ENCODE results near the gene CEP57L1. TPM values are rescaled to one million over a fixed set of nuclear protein-coding genes. Genes with fewer than 3 reads are reported as not detected.
"Not testable (repeated sequence)": the region's sequence is repeated elsewhere in the genome, so short reads cannot be mapped to it uniquely, and the experiment has no call there.

CEP57L1 gene
- polyA plus RNA-seq, 6 donors from 2014 or later: 6.7 to 14.3 (median 9.5) TPM

GRCh38 chr6:109102762-109103161 lies 7.5 kb downstream of the CEP57L1 start:
- DNase-seq (no peak), ATAC-seq (ENCODE audit: low read depth in 2 of 2) (no peak)
- peaks cover 0 to 6% of the 10 kb centered on the region in 2 donors for H3K36me3 Mint-ChIP-seq
- H3K4me3 Mint-ChIP-seq: no peak overlapping the region
- no peaks in the 10 kb centered on the region for H3K27me3 Mint-ChIP-seq
- H3K4me1 Mint-ChIP-seq: peaks cover 0 to 5% (median 0%) of the 10 kb centered on the region in 3 donors
- H3K27ac Mint-ChIP-seq: no peak overlapping the region
- H3K9me3 Mint-ChIP-seq: no peaks in the 10 kb centered on the region

- Mint-ChIP-seq H3K9me3 (no peaks in the 10 kb centered on the region), H3K4me1 (peaks cover 0 to under 1% (median 0%) of the 10 kb centered on the region in 3 donors), H3K36me3 (peaks cover 0 to 3% of the 10 kb centered on the region in 2 donors), H3K27ac (no peak overlapping the region), H3K4me3 (no peak overlapping the region), H3K27me3 (no peaks in the 10 kb centered on the region)
- no peak for DNase-seq
- ATAC-seq (ENCODE audit: low read depth in 2 of 2): no peak
These were observed 8.6 kb downstream of the CEP57L1 start for GRCh38 chr6:109103942-109104341.

GRCh38 chr6:109104512-109104911 lies 9.2 kb downstream of the CEP57L1 start:
- Mint-ChIP-seq H3K27ac (no peak overlapping the region), H3K4me3 (no peak overlapping the region), H3K36me3 (no peaks in the 10 kb centered on the region), H3K27me3 (no peaks in the 10 kb centered on the region), H3K4me1 (no peaks in the 10 kb centered on the region), H3K9me3 (no peaks in the 10 kb centered on the region)
- no peak for ATAC-seq (ENCODE audit: low read depth in 2 of 2)
- no peak for DNase-seq

- no peak overlapping the region for H3K4me3 Mint-ChIP-seq
These were observed 10.4 kb downstream of the CEP57L1 start for GRCh38 chr6:109105681-109106080.

GRCh38 chr6:109109663-109110062 lies 14.4 kb downstream of the CEP57L1 start:
- H3K9me3 Mint-ChIP-seq; H3K27me3 Mint-ChIP-seq; H3K36me3 Mint-ChIP-seq; H3K4me3 Mint-ChIP-seq; DNase-seq; ATAC-seq (ENCODE audit: low read depth in 2 of 2); H3K27ac Mint-ChIP-seq: not testable (repeated sequence)
- peaks cover 13 to 17% (median 15%) of the 10 kb centered on the region in 3 donors for H3K4me1 Mint-ChIP-seq

More at GRCh38 chr6:109105681-109106080, 10.4 kb downstream of the CEP57L1 start:
- H3K36me3 Mint-ChIP-seq: no peaks in the 10 kb centered on the region
- peaks cover 0 to under 1% (median 0%) of the 10 kb centered on the region in 3 donors for H3K4me1 Mint-ChIP-seq
- no peak for DNase-seq
- no peaks in the 10 kb centered on the region for H3K27me3 Mint-ChIP-seq
- H3K27ac Mint-ChIP-seq: no peak overlapping the region
- ATAC-seq (ENCODE audit: low read depth in 2 of 2): no peak
- peaks cover 0 to 5% (median 0%) of the 10 kb centered on the region in 7 donors for H3K9me3 Mint-ChIP-seq

GRCh38 chr6:109112663-109113062 lies 17.4 kb downstream of the CEP57L1 start:
- H3K9me3 Mint-ChIP-seq; H3K4me3 Mint-ChIP-seq; H3K36me3 Mint-ChIP-seq; DNase-seq; ATAC-seq (ENCODE audit: low read depth in 2 of 2); H3K27me3 Mint-ChIP-seq: not testable (repeated sequence)
- H3K4me1 Mint-ChIP-seq: peaks cover 19 to 23% (median 22%) of the 10 kb centered on the region in 3 donors
- H3K27ac Mint-ChIP-seq: peak overlapping the region in 2 of 6 donors; percentile 25 to 92

- peaks cover 32 to 54% (median 43%) of the 10 kb centered on the region in 3 donors for H3K4me1 Mint-ChIP-seq
- no peaks in the 10 kb centered on the region for H3K36me3 Mint-ChIP-seq
- H3K27ac Mint-ChIP-seq: peak overlapping the region; percentile 32 to 95 (median 88)
- H3K27me3 Mint-ChIP-seq: no peaks in the 10 kb centered on the region
- DNase-seq (peak; percentile 85), ATAC-seq (ENCODE audit: low read depth in 2 of 2) (peak; percentile 98)
- H3K4me3 Mint-ChIP-seq: peak overlapping the region in 6 of 8 donors; percentile 18 to 73 (median 47)
- H3K9me3 Mint-ChIP-seq: no peaks in the 10 kb centered on the region
These were observed 22.2 kb downstream of the CEP57L1 start for GRCh38 chr6:109117346-109118035.

- no peak for ATAC-seq (ENCODE audit: low read depth in 2 of 2)
- Mint-ChIP-seq H3K36me3 (no peaks in the 10 kb centered on the region), H3K27ac (peak overlapping the region in 4 of 6 donors; percentile 12 to 95 (median 34)), H3K4me3 (peak overlapping the region in 2 of 8 donors; percentile 12 to 13), H3K27me3 (no peaks in the 10 kb centered on the region), H3K9me3 (no peaks in the 10 kb centered on the region), H3K4me1 (peaks cover 31 to 49% (median 43%) of the 10 kb centered on the region in 3 donors)
- no peak for DNase-seq
These were observed 23.0 kb downstream of the CEP57L1 start for GRCh38 chr6:109118337-109118736.

GRCh38 chr6:109118871-109119354 lies 23.6 kb downstream of the CEP57L1 start:
- ATAC-seq (ENCODE audit: low read depth in 2 of 2) (no peak), DNase-seq (no peak)
- Mint-ChIP-seq H3K4me3 (peak overlapping the region in 1 of 8 donors; percentile 29), H3K27ac (peak overlapping the region in 3 of 6 donors; percentile 27 to 85 (median 44)), H3K4me1 (peaks cover 31 to 49% (median 43%) of the 10 kb centered on the region in 3 donors), H3K9me3 (no peaks in the 10 kb centered on the region), H3K27me3 (no peaks in the 10 kb centered on the region), H3K36me3 (no peaks in the 10 kb centered on the region)

- peak overlapping the region in 1 of 6 donors; percentile 56 for H3K27ac Mint-ChIP-seq
These were observed 26.1 kb downstream of the CEP57L1 start for GRCh38 chr6:109121411-109121810.

GRCh38 chr6:109124219-109124618 lies 28.9 kb downstream of the CEP57L1 start:
- Mint-ChIP-seq H3K4me3 (no peak overlapping the region), H3K4me1 (peaks cover 12 to 29% (median 23%) of the 10 kb centered on the region in 3 donors), H3K27ac (no peak overlapping the region), H3K27me3 (no peaks in the 10 kb centered on the region), H3K36me3 (no peaks in the 10 kb centered on the region), H3K9me3 (no peaks in the 10 kb centered on the region)
- no peak for DNase-seq
- no peak for ATAC-seq (ENCODE audit: low read depth in 2 of 2)

More at GRCh38 chr6:109121411-109121810, 26.1 kb downstream of the CEP57L1 start:
- DNase-seq: no peak
- H3K9me3 Mint-ChIP-seq: no peaks in the 10 kb centered on the region
- H3K27me3 Mint-ChIP-seq: no peaks in the 10 kb centered on the region
- no peaks in the 10 kb centered on the region for H3K36me3 Mint-ChIP-seq
- peak overlapping the region in 2 of 8 donors; percentile 17 to 78 for H3K4me3 Mint-ChIP-seq
- peaks cover 31 to 49% (median 43%) of the 10 kb centered on the region in 3 donors for H3K4me1 Mint-ChIP-seq
- ATAC-seq (ENCODE audit: low read depth in 2 of 2): no peak

- no peaks in the 10 kb centered on the region for H3K9me3 Mint-ChIP-seq
- peaks cover 5 to 16% (median 14%) of the 10 kb centered on the region in 3 donors for H3K4me1 Mint-ChIP-seq
- peak overlapping the region in 1 of 6 donors; percentile 72 for H3K27ac Mint-ChIP-seq
- H3K36me3 Mint-ChIP-seq: peaks cover 0 to 7% of the 10 kb centered on the region in 2 donors
- DNase-seq: no peak
- no peak for ATAC-seq (ENCODE audit: low read depth in 2 of 2)
- no peak overlapping the region for H3K4me3 Mint-ChIP-seq
- no peaks in the 10 kb centered on the region for H3K27me3 Mint-ChIP-seq
These were observed 30.2 kb downstream of the CEP57L1 start for GRCh38 chr6:109125504-109125903.

- no peak overlapping the region for H3K4me3 Mint-ChIP-seq
- ATAC-seq (ENCODE audit: low read depth in 2 of 2) (no peak), DNase-seq (no peak)
- peaks cover 0 to 15% of the 10 kb centered on the region in 2 donors for H3K36me3 Mint-ChIP-seq
- H3K9me3 Mint-ChIP-seq: no peaks in the 10 kb centered on the region
- H3K27ac Mint-ChIP-seq: no peak overlapping the region
- H3K4me1 Mint-ChIP-seq: no peaks in the 10 kb centered on the region
- no peaks in the 10 kb centered on the region for H3K27me3 Mint-ChIP-seq
These were observed 34.8 kb downstream of the CEP57L1 start for GRCh38 chr6:109130065-109130464.

- H3K36me3 Mint-ChIP-seq; H3K27me3 Mint-ChIP-seq; H3K27ac Mint-ChIP-seq; ATAC-seq (ENCODE audit: low read depth in 2 of 2); H3K4me3 Mint-ChIP-seq; DNase-seq; H3K4me1 Mint-ChIP-seq; H3K9me3 Mint-ChIP-seq: not testable (repeated sequence)
These were observed 40.3 kb downstream of the CEP57L1 start for GRCh38 chr6:109135600-109135999.

Measured in naive B cell (primary cell).